ENCODE measurements around the gene KDM3B.

The KDM3B gene

DNA sequence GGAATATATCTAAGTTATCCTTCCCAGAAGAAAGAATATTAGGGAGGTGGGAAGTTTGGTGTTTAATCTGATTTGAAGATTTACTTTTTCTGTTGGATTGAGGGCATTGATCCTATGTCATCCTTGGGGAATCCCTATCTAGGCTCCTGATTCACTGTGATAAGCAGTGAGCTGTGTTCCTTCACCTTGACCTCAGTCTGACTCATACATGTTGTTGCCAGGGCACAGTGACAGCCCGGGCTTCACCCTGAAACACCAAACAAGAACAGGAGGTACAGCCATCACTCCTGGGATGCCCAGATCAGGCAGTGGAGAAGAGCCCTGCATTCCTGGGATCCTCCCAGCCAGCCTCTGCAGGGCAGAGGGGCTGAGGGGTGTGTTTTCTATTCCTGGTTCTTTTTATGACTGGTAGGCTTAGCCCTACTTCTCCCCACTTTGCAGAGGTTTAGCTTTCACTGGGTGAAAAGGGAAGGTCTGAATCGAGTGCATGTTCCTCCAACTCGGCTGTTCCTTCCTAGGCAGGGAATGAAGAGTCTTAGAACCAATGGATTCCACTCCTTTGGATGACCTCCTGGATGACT is 17.5 kb upstream of the KDM3B start:
- WGBS (ENCODE audit: extremely low coverage, insufficient coverage, insufficient read length), result no CpG with 5 or more reads among the region's 3 CpGs
- no peak overlapping the region for H3K27ac ChIP-seq (ENCODE audit: low read depth, low read length)

DNA sequence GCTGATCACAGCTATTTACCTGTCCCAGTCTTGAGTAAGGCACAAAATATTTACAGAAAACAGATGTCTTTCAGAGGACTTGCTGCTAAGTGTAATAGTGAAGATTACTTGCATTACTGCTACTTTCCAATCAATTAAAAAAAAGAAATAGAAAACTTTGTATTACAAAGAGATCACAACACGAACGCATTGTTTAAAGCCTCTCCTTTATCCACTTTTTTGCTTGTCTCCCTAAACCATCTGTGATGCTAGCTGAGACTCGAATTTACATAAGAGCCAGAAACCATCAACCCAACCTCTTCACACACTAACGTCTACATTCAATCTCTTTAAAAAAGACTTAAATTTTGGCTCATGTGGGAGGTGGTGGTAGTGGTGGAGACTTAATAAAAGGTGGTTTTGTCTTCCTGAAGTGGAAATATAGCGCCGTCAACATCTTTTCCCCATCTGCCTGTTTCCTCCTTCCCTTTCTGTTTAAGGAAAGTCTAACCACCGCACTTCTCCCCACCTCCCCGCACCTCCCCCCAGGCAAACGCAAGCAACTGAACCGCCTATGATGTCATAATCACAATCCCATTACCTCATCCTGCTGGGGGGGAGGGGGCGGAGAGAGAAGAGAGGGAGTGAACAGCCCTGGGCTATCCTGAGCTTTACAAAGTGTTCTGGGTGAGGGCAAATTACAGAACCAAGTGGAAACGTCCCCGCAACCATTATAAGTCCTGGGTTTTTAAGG is 15.4 kb upstream of the KDM3B start:
- H2BK5ac ChIP-seq (ENCODE audit: low read depth, low read length, poor library complexity), result peak overlapping the region; percentile 100
- no peak overlapping the region for H3K23ac ChIP-seq (ENCODE audit: low read length)
- H2BK120ac ChIP-seq (ENCODE audit: insufficient read depth, low read length, poor library complexity), result peak overlapping the region; percentile 100
- WGBS (ENCODE audit: extremely low coverage, insufficient coverage, insufficient read length), result no CpG with 5 or more reads among the region's 13 CpGs
- peak overlapping the region; percentile 90 for H3K4me2 ChIP-seq (ENCODE audit: low read length)
- peak overlapping the region; percentile 99 for H2BK12ac ChIP-seq (ENCODE audit: low read length)
- H2AK5ac ChIP-seq (ENCODE audit: low read length), result no peak overlapping the region
- peak overlapping the region; percentile 100 for H4K8ac ChIP-seq (ENCODE audit: low read depth, low read length)
- peaks cover 16% of the 10 kb centered on the region for H3K79me1 ChIP-seq (ENCODE audit: low read length)
- no peaks in the 10 kb centered on the region for H3K9me3 ChIP-seq (ENCODE audit: insufficient read depth, low read depth, low read length)
- peak overlapping the region; percentile 99 for H3K14ac ChIP-seq (ENCODE audit: low read length)
- H3K27ac ChIP-seq (ENCODE audit: low read depth, low read length), result peak overlapping the region; percentile 94
- H3K4me1 ChIP-seq (ENCODE audit: control insufficient read depth in 1 of 2, insufficient read depth in 2 of 2, low read length in 2 of 2), result peaks cover 2 to 12% of the 10 kb centered on the region in 2 experiments
- H3K79me2 ChIP-seq (ENCODE audit: control insufficient read depth, insufficient read depth, low read length, poor library complexity), result peaks cover 16% of the 10 kb centered on the region
- DNase-seq, result peak; percentile 43 to 76
- H3K36me3 ChIP-seq (ENCODE audit: control insufficient read depth in 1 of 2, insufficient read depth in 2 of 2, low read length in 2 of 2), result peaks cover 3 to 12% of the 10 kb centered on the region in 2 experiments
- peak overlapping the region; percentile 100 for H4K91ac ChIP-seq (ENCODE audit: low read depth, low read length)
- no peaks in the 10 kb centered on the region for H3K27me3 ChIP-seq (ENCODE audit: insufficient read depth, low read length)
- H3K18ac ChIP-seq (ENCODE audit: low read length), result peak overlapping the region; percentile 100
- peak overlapping the region; percentile 99 for H2AFZ ChIP-seq (ENCODE audit: insufficient read depth, low read length, poor library complexity)
- peak overlapping the region; percentile 99 for H4K12ac ChIP-seq (ENCODE audit: low read depth, low read length)
- H3K4ac ChIP-seq (ENCODE audit: low read depth, low read length), result peak overlapping the region; percentile 99
- H3K4me3 ChIP-seq (ENCODE audit: low read depth, low read length), result peak overlapping the region; percentile 91
- H3K9ac ChIP-seq (ENCODE audit: low read length), result peak overlapping the region; percentile 97

More for the DNA sequence above, 17.5 kb upstream of the KDM3B start:
- Histone ChIP-seq H3K23ac (ENCODE audit: low read length) (no peak overlapping the region), H3K4me3 (ENCODE audit: low read depth, low read length) (no peak overlapping the region), H3K79me1 (ENCODE audit: low read length) (peaks cover 16% of the 10 kb centered on the region), H3K36me3 (ENCODE audit: control insufficient read depth in 1 of 2, insufficient read depth in 2 of 2, low read length in 2 of 2) (no peaks in the 10 kb centered on the region), H4K12ac (ENCODE audit: low read depth, low read length) (no peak overlapping the region), H3K79me2 (ENCODE audit: control insufficient read depth, insufficient read depth, low read length, poor library complexity) (peaks cover 16% of the 10 kb centered on the region), H2AFZ (ENCODE audit: insufficient read depth, low read length, poor library complexity) (no peak overlapping the region), H4K91ac (ENCODE audit: low read depth, low read length) (no peak overlapping the region), H3K4me2 (ENCODE audit: low read length) (no peak overlapping the region), H3K9ac (ENCODE audit: low read length) (no peak overlapping the region), H4K8ac (ENCODE audit: low read depth, low read length) (no peak overlapping the region), H2AK5ac (ENCODE audit: low read length) (no peak overlapping the region), H3K14ac (ENCODE audit: low read length) (no peak overlapping the region), H3K4me1 (ENCODE audit: control insufficient read depth in 1 of 2, insufficient read depth in 2 of 2, low read length in 2 of 2) (peaks cover 2 to 11% of the 10 kb centered on the region in 2 experiments), H3K18ac (ENCODE audit: low read length) (no peak overlapping the region), H3K27me3 (ENCODE audit: insufficient read depth, low read length) (no peaks in the 10 kb centered on the region), H3K4ac (ENCODE audit: low read depth, low read length) (no peak overlapping the region), H2BK120ac (ENCODE audit: insufficient read depth, low read length, poor library complexity) (no peak overlapping the region), H2BK12ac (ENCODE audit: low read length) (no peak overlapping the region), H2BK5ac (ENCODE audit: low read depth, low read length, poor library complexity) (no peak overlapping the region), H3K9me3 (ENCODE audit: insufficient read depth, low read depth, low read length) (no peaks in the 10 kb centered on the region)
- no peak for DNase-seq

DNA sequence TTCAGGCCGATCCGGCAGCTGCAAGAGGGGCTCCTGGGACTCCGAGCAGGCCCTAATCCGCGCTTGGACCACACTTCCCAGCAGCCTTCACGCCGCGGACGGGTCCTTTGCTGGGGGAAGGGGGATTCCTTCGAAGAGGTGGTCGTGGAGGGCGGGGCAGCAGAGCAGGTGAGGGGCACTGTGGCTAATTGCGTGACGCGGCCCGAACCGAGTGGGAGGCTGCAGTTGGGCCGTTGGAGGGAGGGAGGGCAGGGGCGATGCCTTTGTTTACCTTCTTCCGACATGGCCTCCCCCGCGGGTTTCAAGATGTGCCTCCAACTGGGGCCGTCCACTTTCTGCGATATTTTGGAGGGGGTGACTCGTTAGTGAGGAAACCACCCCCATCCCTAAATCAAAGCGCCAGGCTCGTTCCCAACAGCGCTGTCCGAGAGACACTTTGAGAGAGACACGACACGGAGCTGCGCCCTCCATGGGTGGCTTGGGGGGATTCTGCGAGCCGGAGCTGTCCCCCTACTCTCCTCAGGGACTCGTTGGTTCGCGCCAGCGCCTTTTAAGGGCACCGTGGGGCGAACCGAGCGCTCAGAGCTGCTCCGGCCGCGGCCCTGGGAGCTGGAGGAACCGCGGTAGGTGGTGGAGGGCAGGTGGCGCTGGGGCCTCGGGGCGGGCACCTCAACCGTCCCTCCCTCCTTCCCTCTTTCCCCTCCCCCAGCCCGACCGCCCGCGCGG is 14.6 kb upstream of the KDM3B start, which contains the start of gene FAM53C:
TSS of gene FAM53C (plus strand) at position 582 of the 726 bp plus-strand sequence. CDS start 3,070 bp downstream, outside the sequence.
- Histone ChIP-seq H3K36me3 (ENCODE audit: control insufficient read depth in 1 of 2, insufficient read depth in 2 of 2, low read length in 2 of 2) (peaks cover 3 to 12% of the 10 kb centered on the region in 2 experiments), H3K14ac (ENCODE audit: low read length) (peak within 1 kb of the TSS; percentile 99), H2BK5ac (ENCODE audit: low read depth, low read length, poor library complexity) (peak within 1 kb of the TSS; percentile 100), H4K12ac (ENCODE audit: low read depth, low read length) (peak within 1 kb of the TSS; percentile 99), H3K4me1 (ENCODE audit: control insufficient read depth in 1 of 2, insufficient read depth in 2 of 2, low read length in 2 of 2) (peaks cover 2 to 12% of the 10 kb centered on the region in 2 experiments), H2AK5ac (ENCODE audit: low read length) (peak within 1 kb of the TSS; percentile 21), H4K8ac (ENCODE audit: low read depth, low read length) (peak within 1 kb of the TSS; percentile 100), H3K79me2 (ENCODE audit: control insufficient read depth, insufficient read depth, low read length, poor library complexity) (peaks cover 16% of the 10 kb centered on the region), H4K91ac (ENCODE audit: low read depth, low read length) (peak within 1 kb of the TSS; percentile 100), H2BK120ac (ENCODE audit: insufficient read depth, low read length, poor library complexity) (peak within 1 kb of the TSS; percentile 100), H3K18ac (ENCODE audit: low read length) (peak within 1 kb of the TSS; percentile 100), H3K4me3 (ENCODE audit: low read depth, low read length) (peak within 1 kb of the TSS; percentile 91), H2AFZ (ENCODE audit: insufficient read depth, low read length, poor library complexity) (peak within 1 kb of the TSS; percentile 99), H3K4me2 (ENCODE audit: low read length) (peak within 1 kb of the TSS; percentile 90), H3K27me3 (ENCODE audit: insufficient read depth, low read length) (no peaks in the 10 kb centered on the region), H3K4ac (ENCODE audit: low read depth, low read length) (peak within 1 kb of the TSS; percentile 99), H3K9me3 (ENCODE audit: insufficient read depth, low read depth, low read length) (no peaks in the 10 kb centered on the region), H3K79me1 (ENCODE audit: low read length) (peaks cover 16% of the 10 kb centered on the region), H3K9ac (ENCODE audit: low read length) (peak within 1 kb of the TSS; percentile 97), H3K27ac (ENCODE audit: low read depth, low read length) (peak within 1 kb of the TSS; percentile 94), H2BK12ac (ENCODE audit: low read length) (peak within 1 kb of the TSS; percentile 100), H3K23ac (ENCODE audit: low read length) (no peak within 1 kb of the TSS)
- no CpG with 5 or more reads among the region's 56 CpGs for WGBS (ENCODE audit: extremely low coverage, insufficient coverage, insufficient read length)
- DNase-seq, result peak; percentile 80 to 96

DNA sequence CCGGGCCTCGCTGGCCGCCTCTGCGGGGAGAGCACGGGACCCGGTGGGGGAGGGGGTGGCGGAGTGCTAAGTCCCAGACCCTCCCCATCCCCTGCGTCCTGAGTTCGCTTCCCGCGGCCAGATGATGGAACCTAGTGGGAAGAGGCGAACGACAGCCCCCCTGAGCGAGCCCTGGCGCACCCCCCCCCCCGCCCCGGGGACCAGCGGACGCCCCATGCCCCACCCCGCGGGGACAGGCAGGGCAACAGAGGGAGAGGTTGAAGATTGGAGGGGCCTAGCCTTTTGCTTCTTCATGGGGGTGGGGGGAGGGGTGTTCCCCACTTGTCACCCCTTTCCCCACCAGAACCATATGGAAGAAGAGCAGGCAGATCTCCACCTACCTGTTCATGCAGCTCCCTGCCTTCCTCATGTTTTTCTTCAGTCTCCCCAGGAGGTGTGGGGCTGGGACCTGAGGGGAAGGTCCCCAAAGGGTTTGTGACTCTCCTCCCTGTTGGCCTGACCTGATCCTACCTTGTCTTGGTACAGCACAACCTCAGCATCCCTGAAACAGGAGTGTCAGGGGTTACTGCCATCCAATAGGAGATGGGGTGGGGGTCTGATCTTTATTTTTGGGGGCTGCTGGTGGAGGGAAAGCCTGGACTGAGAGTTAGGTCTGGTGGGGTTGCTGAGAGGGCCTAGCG is 13.9 kb upstream of the KDM3B start:
- H3K4me3 ChIP-seq (ENCODE audit: low read depth, low read length), result peak overlapping the region; percentile 91
- peak overlapping the region; percentile 77 for H3K18ac ChIP-seq (ENCODE audit: low read length)
- H2BK5ac ChIP-seq (ENCODE audit: low read depth, low read length, poor library complexity), result peak overlapping the region; percentile 57
- H2AFZ ChIP-seq (ENCODE audit: insufficient read depth, low read length, poor library complexity), result peak overlapping the region; percentile 51
- peak overlapping the region; percentile 21 for H2AK5ac ChIP-seq (ENCODE audit: low read length)
- no peaks in the 10 kb centered on the region for H3K9me3 ChIP-seq (ENCODE audit: insufficient read depth, low read depth, low read length)
- H3K4me1 ChIP-seq (ENCODE audit: control insufficient read depth in 1 of 2, insufficient read depth in 2 of 2, low read length in 2 of 2), result peaks cover 2 to 12% of the 10 kb centered on the region in 2 experiments
- H4K12ac ChIP-seq (ENCODE audit: low read depth, low read length), result peak overlapping the region; percentile 20
- H4K91ac ChIP-seq (ENCODE audit: low read depth, low read length), result peak overlapping the region; percentile 67
- peak overlapping the region; percentile 87 for H3K4ac ChIP-seq (ENCODE audit: low read depth, low read length)
- H3K27ac ChIP-seq (ENCODE audit: low read depth, low read length), result peak overlapping the region; percentile 94
- peak overlapping the region; percentile 92 for H3K9ac ChIP-seq (ENCODE audit: low read length)
- peak overlapping the region; percentile 77 for H3K14ac ChIP-seq (ENCODE audit: low read length)
- peak overlapping the region; percentile 61 for H2BK120ac ChIP-seq (ENCODE audit: insufficient read depth, low read length, poor library complexity)
- no peaks in the 10 kb centered on the region for H3K27me3 ChIP-seq (ENCODE audit: insufficient read depth, low read length)
- H3K79me2 ChIP-seq (ENCODE audit: control insufficient read depth, insufficient read depth, low read length, poor library complexity), result peaks cover 16% of the 10 kb centered on the region
- peak overlapping the region; percentile 90 for H3K4me2 ChIP-seq (ENCODE audit: low read length)
- DNase-seq, result no peak
- peak overlapping the region; percentile 20 for H4K8ac ChIP-seq (ENCODE audit: low read depth, low read length)
- H3K36me3 ChIP-seq (ENCODE audit: control insufficient read depth in 1 of 2, insufficient read depth in 2 of 2, low read length in 2 of 2), result peaks cover 5 to 14% of the 10 kb centered on the region in 2 experiments
- H3K79me1 ChIP-seq (ENCODE audit: low read length), result peaks cover 16% of the 10 kb centered on the region
- WGBS (ENCODE audit: extremely low coverage, insufficient coverage, insufficient read length), result no CpG with 5 or more reads among the region's 22 CpGs
- H3K23ac ChIP-seq (ENCODE audit: low read length), result no peak overlapping the region
- H2BK12ac ChIP-seq (ENCODE audit: low read length), result no peak overlapping the region

Data from trophoblast cell (in vitro differentiated cells and primary cell).